GM06990 (cell line): ENCODE measurements around the gene KRT77.

Experiments used
- DNase-seq: peaks from one replicate; pipeline ENCODE4 v3.0.0-alpha.2; 2011; ENCODE audit not compliant: insufficient read length; ENCODE audit errors: extremely low read depth
- H3K27me3 ChIP-seq: replicated peaks from 2 replicates; pipeline ENCODE4 v1.6.0; 2011; ENCODE audit warnings: low read length; ENCODE audit not compliant: control insufficient read depth, insufficient read depth
- H3K36me3 ChIP-seq: 2 replicates; pipeline ENCODE4 v1.5.1; 2011; ENCODE audit warnings: low read length; ENCODE audit not compliant: control insufficient read depth, insufficient read depth
- H3K4me3 ChIP-seq: replicated peaks from 2 replicates; pipeline ENCODE4 v1.5.1; 2011; ENCODE audit warnings: low read depth, mild to moderate bottlenecking, control low read depth, low read length
- TF ChIP-seq, protein P1 (sequence below): IDR thresholded peaks from 2 replicates; pipeline ENCODE4 v1.5.1; 2011; ENCODE audit warnings: low read length, control low read depth, mild to moderate bottlenecking, inconsistent platforms; ENCODE audit not compliant: insufficient read depth, poor library complexity, severe bottlenecking

KRT77 gene

DNA sequence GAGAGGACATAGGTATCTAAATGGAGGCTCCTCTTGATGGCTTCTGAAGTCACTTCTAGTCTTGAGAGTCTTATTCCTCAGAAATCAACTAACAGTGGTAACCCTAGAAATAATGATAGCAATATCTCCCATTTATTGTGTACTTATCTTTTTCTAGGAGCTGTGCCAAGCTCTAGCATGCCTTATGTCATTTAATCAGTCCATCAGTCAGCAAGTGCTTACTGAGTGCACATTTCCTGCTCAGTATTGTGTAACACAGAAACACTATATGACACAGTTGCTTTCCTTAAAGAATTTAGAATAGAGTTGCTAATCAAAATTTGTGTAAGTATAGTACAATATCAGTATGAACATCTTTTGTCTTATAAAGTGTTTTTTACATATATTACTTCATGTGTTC is 37.3 kb upstream of the KRT77 start:
- TF ChIP-seq, protein P1, sequence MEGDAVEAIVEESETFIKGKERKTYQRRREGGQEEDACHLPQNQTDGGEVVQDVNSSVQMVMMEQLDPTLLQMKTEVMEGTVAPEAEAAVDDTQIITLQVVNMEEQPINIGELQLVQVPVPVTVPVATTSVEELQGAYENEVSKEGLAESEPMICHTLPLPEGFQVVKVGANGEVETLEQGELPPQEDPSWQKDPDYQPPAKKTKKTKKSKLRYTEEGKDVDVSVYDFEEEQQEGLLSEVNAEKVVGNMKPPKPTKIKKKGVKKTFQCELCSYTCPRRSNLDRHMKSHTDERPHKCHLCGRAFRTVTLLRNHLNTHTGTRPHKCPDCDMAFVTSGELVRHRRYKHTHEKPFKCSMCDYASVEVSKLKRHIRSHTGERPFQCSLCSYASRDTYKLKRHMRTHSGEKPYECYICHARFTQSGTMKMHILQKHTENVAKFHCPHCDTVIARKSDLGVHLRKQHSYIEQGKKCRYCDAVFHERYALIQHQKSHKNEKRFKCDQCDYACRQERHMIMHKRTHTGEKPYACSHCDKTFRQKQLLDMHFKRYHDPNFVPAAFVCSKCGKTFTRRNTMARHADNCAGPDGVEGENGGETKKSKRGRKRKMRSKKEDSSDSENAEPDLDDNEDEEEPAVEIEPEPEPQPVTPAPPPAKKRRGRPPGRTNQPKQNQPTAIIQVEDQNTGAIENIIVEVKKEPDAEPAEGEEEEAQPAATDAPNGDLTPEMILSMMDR, result no peak

DNA sequence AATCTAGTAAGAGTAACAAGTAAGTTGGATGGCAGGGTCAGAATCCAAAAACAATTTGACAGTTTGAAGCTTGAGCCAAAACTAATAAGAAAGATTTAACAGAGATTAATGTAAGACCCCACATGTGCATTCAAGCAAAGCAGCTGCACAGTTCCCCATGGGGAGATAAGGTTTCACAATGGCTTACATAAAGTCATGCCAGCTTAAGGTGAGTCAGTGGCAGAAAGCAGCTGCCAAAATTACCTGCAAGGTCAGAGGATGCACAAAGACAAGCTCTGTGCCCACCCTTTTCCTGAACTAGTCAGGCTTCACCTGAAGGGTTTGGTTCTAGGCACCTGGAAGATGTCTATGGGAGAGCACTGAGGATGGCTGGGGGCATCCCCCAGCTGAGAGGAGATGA is 36.6 kb upstream of the KRT77 start:
- no peak overlapping the region for H3K4me3 ChIP-seq
- no peaks in the 10 kb centered on the region for H3K36me3 ChIP-seq
- no peaks in the 10 kb centered on the region for H3K27me3 ChIP-seq
- TF ChIP-seq, protein P1, result no peak
- DNase-seq, result no peak

More for the DNA sequence above, 37.3 kb upstream of the KRT77 start:
- no peaks in the 10 kb centered on the region for H3K27me3 ChIP-seq
- H3K36me3 ChIP-seq, result no peaks in the 10 kb centered on the region
- no peak overlapping the region for H3K4me3 ChIP-seq
- no peak for DNase-seq

DNA sequence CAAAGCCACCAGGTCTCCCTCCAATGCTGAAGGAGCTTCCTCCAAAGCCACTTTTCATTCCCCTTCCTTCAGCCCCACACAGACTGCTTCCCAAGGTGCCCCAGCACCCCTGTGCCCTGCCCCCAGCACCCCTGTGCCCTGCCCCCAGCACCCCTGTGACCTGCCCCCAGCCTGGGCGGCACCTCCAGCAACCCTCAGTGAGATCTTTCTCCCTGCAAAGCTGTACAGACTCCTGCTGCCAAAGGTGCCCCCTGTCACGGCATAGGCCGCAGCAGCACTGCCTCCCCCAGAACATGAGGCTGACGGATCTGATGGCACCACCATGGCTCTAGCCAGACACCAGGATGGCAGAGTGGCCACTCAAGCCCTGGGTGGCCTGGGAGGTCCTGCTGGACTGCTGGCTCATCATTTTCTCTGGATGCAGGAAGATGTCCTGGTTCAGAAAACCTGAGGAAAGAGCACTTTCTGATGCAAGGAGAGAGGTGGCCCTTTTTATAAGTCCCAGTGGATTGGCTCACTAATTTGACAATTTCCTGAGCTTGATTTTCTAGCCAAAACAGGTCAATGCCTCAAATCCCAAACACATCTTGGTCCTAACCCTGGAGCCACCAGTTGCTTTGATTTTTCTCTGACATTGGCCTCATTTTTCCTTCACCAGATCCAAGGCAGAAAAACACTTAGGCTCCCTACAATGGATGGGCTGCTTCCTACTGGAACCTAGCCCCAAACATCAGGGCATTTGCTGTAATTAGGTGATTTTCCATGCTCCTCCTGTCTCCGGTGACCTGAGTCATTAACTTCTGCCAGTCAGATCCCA is 32.7 kb upstream of the KRT77 start:
- DNase-seq, result no peak
- Histone ChIP-seq H3K4me3 (no peak overlapping the region), H3K36me3 (no peaks in the 10 kb centered on the region), H3K27me3 (no peaks in the 10 kb centered on the region; the same call in 1 of the 2 replicates)
- TF ChIP-seq, protein P1, result no peak

DNA sequence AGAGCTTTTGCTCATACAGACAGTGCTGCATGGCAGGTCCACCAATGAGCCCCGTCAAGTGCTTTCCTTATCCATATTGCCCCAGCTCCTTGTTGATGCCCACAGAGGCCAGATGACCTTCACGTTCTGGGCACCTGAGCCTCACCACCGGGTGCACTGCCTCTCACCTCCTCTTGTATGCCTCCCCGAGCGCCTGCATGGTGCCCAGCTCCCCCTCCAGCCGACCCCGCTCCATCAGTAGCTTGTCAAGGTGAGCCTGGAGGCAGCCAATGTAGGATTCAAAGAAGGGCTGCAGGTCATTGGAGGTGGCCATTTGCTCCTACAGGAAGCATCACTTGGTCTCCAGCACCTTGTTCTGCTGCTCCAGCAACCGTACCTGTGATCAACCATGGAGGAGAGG is 31.8 kb upstream of the KRT77 start:
- H3K36me3 ChIP-seq, result no peaks in the 10 kb centered on the region
- TF ChIP-seq, protein P1, result no peak
- no peaks in the 10 kb centered on the region; the same call in 1 of the 2 replicates for H3K27me3 ChIP-seq
- DNase-seq, result no peak
- H3K4me3 ChIP-seq, result no peak overlapping the region

DNA sequence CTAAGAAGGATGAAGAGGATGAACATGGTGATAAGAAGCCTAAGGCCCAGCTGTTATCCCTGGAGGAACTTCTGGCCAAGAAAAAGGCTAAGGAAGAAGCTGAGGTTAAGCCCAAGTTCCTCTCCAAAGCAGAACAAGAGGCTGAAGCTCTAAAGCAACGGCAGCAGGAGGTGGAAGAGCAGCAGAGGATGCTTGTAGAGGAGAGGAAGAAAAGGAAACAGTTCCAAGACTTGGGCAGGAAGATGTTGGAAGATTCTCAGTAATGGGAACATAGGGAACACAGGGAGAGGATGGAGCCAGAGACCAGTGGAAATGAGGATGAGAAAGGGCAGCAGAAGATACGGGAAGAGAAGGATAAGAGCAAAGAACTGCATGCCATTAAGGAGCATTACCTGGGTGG is 27.5 kb upstream of the KRT77 start:
- H3K27me3 ChIP-seq, result no peaks in the 10 kb centered on the region; the same call in 1 of the 2 replicates
- TF ChIP-seq, protein P1, result no peak
- no peak overlapping the region for H3K4me3 ChIP-seq
- H3K36me3 ChIP-seq, result no peaks in the 10 kb centered on the region
- no peak for DNase-seq
